MM.1S (cell line): Measurements from ENCODE around the gene PCP4.

Source experiments
- EZH2 ChIP-seq: fragments of 300-600 bp; sonication (generic); optimal IDR thresholded peaks from 2 replicates; pipeline ENCODE3; 2017; ENCODE audit warnings: low read depth, mild to moderate bottlenecking, antibody characterized with exemption, low read length, mixed read lengths
- TF ChIP-seq, protein P1 (sequence below): fragments of 300-600 bp; sonication (generic); IDR thresholded peaks from 2 replicates; pipeline ENCODE4 v1.5.1; 2016; ENCODE audit warnings: antibody characterized with exemption, low read length, mixed read lengths

DNA sequence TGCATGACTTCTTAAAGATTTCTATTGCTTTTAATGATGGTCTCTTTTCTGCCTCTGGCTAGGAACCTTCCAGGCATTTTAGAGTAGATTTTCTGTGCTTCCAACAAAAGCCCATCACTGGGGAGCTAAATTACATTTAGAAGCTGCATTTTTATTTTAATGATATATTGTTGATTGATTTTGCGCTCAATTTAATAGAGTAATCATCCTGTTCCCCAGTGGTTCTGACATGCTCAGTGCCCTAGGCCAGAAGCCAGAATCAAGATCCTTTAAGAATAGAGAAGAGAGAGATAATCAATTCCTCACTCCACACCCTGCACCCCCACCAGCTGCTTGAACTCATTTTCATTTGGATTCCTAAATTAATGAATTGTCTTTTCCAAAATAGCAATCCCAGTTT lies 97.8 kb downstream of the PCP4 start:
- TF ChIP-seq, protein P1, sequence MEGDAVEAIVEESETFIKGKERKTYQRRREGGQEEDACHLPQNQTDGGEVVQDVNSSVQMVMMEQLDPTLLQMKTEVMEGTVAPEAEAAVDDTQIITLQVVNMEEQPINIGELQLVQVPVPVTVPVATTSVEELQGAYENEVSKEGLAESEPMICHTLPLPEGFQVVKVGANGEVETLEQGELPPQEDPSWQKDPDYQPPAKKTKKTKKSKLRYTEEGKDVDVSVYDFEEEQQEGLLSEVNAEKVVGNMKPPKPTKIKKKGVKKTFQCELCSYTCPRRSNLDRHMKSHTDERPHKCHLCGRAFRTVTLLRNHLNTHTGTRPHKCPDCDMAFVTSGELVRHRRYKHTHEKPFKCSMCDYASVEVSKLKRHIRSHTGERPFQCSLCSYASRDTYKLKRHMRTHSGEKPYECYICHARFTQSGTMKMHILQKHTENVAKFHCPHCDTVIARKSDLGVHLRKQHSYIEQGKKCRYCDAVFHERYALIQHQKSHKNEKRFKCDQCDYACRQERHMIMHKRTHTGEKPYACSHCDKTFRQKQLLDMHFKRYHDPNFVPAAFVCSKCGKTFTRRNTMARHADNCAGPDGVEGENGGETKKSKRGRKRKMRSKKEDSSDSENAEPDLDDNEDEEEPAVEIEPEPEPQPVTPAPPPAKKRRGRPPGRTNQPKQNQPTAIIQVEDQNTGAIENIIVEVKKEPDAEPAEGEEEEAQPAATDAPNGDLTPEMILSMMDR: no peak
- no peak for TF ChIP-seq EZH2
